CD4-positive, CD25-positive, alpha-beta regulatory T cell (primary cell): ENCODE data around the gene PIEZO2. TPM values are rescaled to one million over a fixed set of nuclear protein-coding genes. Genes with fewer than 3 reads are reported as not detected.

Experiments used
- ATAC-seq, 2 donors: fragments of 150-1000 bp; cut with Tn5 transposase; one replicate each; pipeline ENCODE4 v1.10.0; 2021; ENCODE audit warnings: low read depth in 2 of 2, moderate number of reproducible peaks in 2 of 2, moderate library complexity in 1 of 2
- DNase-seq, 3 donors: peaks; one replicate each; pipeline versions ENCODE4 v3.0.0 to v3.0.0-alpha.2; 2012 to 2022; ENCODE audit warnings: mixed read lengths in 1 of 3
- H3K27ac ChIP-seq: one replicate; pipeline ENCODE4 v1.7.0; 2013; ENCODE audit warnings: mild to moderate bottlenecking, low read length; ENCODE audit not compliant: insufficient read depth, poor library complexity, severe bottlenecking
- H3K27me3 ChIP-seq: one replicate; pipeline ENCODE4 v1.7.0; 2013; ENCODE audit warnings: low read length; ENCODE audit not compliant: control insufficient read depth, insufficient read depth
- H3K36me3 ChIP-seq: one replicate; pipeline ENCODE4 v1.7.0; 2013; ENCODE audit warnings: mild to moderate bottlenecking, low read length, moderate library complexity; ENCODE audit not compliant: control insufficient read depth, insufficient read depth
- H3K4me1 ChIP-seq: 2 replicates; pipeline ENCODE4 v1.7.0; 2013; ENCODE audit warnings: mild to moderate bottlenecking, low read length; ENCODE audit not compliant: insufficient read depth, control insufficient read depth, poor library complexity, severe bottlenecking
- H3K4me3 ChIP-seq: one replicate; pipeline ENCODE4 v1.7.0; 2013; ENCODE audit warnings: low read depth, mild to moderate bottlenecking, low read length, moderate library complexity
- H3K9me3 ChIP-seq, 2 experiments: 1 replicate in 1 of 2; 2 replicates in 1 of 2; pipeline ENCODE4 v1.7.0; 2013; ENCODE audit warnings: low read length in 2 of 2, mild to moderate bottlenecking in 1 of 2, moderate library complexity in 1 of 2; ENCODE audit not compliant: control insufficient read depth in 2 of 2
- H3K27ac Mint-ChIP-seq, 3 donors: one replicate each; pipeline ENCODE4 v1.8.0; 2020 to 2022; ENCODE audit warnings: mild to moderate bottlenecking in 3 of 3, mixed read lengths in 3 of 3, moderate library complexity in 2 of 3
- H3K27me3 Mint-ChIP-seq: one replicate; pipeline ENCODE4 v1.8.0; 2022; ENCODE audit warnings: mild to moderate bottlenecking, mixed read lengths
- H3K36me3 Mint-ChIP-seq: one replicate; pipeline ENCODE4 v1.8.0; 2020; ENCODE audit warnings: mixed read lengths
- H3K4me1 Mint-ChIP-seq, 4 donors: one replicate each; pipeline ENCODE4 v1.8.0; 2020 to 2022; ENCODE audit warnings: mixed read lengths in 4 of 4, mild to moderate bottlenecking in 1 of 4
- H3K4me3 Mint-ChIP-seq, 4 donors: one replicate each; pipeline ENCODE4 v1.8.0; 2020 to 2022; ENCODE audit warnings: mild to moderate bottlenecking in 4 of 4, mixed read lengths in 4 of 4, moderate library complexity in 3 of 4
- H3K9me3 Mint-ChIP-seq, 7 donors: one replicate each; pipeline ENCODE4 v1.8.0; 2020 to 2022; ENCODE audit warnings: mixed read lengths in 7 of 7, mild to moderate bottlenecking in 3 of 7, moderate library complexity in 2 of 7
- polyA plus RNA-seq, 4 donors: library from polyadenylated mRNA; unstranded; fragments of 300-500 nt; fragmentation: Illumina TruSeq; gene quantifications; one replicate each; pipeline ENCODE4 v1.2.3, GENCODE V29; 2021
- total RNA-seq: library from RNA; stranded (reverse); gene quantifications from one replicate; pipeline ENCODE4 v1.2.3, GENCODE V29; 2022

PIEZO2 gene
- total and polyA plus RNA-seq, 5 donors from 2014 or later = not detected

GRCh38 chr18:11108947-11109346 is 40.4 kb downstream of the PIEZO2 start:
- DNase-seq (no peak), ATAC-seq (no peak)
- no peaks in the 10 kb centered on the region for H3K4me1 Mint-ChIP-seq
- no peaks in the 10 kb centered on the region for H3K27me3 ChIP-seq
- H3K27me3 Mint-ChIP-seq = no peaks in the 10 kb centered on the region
- peaks cover 0 to 4% (median 0%) of the 10 kb centered on the region in 7 donors for H3K9me3 Mint-ChIP-seq
- no peaks in the 10 kb centered on the region for H3K36me3 Mint-ChIP-seq
- H3K4me3 ChIP-seq = no peak overlapping the region
- H3K9me3 ChIP-seq = no peaks in the 10 kb centered on the region
- H3K36me3 ChIP-seq = no peaks in the 10 kb centered on the region
- H3K4me3 Mint-ChIP-seq = no peak overlapping the region
- H3K4me1 ChIP-seq = no peaks in the 10 kb centered on the region
- H3K27ac ChIP-seq = no peak overlapping the region
- no peak overlapping the region for H3K27ac Mint-ChIP-seq

DNA sequence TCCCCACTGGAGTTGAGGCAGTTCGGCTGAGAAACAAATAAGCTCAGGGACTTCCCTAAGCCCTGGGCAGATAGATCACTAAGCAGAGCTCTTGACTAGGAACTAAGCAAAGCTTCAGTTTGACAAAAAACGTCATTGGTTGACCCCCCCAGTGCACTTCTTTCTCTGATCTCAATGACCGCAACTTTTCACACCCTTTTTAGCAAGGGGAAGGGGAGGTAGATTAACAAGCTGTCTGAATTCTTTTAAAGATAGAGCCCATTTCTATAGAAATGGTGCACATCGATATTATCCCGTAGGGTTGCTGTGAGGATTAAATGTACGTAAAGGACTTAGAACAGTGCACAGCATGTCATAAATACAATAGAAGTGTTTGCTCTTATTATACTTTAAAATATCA is 42.5 kb downstream of the PIEZO2 start:
- H3K27me3 Mint-ChIP-seq = no peaks in the 10 kb centered on the region
- no peaks in the 10 kb centered on the region for H3K27me3 ChIP-seq
- no peak overlapping the region for H3K4me3 ChIP-seq
- no peak overlapping the region for H3K27ac ChIP-seq
- no peaks in the 10 kb centered on the region for H3K36me3 Mint-ChIP-seq
- H3K36me3 ChIP-seq = no peaks in the 10 kb centered on the region
- H3K9me3 ChIP-seq = no peaks in the 10 kb centered on the region
- H3K4me1 Mint-ChIP-seq = no peaks in the 10 kb centered on the region
- no peak for ATAC-seq
- H3K4me1 ChIP-seq = no peaks in the 10 kb centered on the region
- no peak for DNase-seq
- H3K9me3 Mint-ChIP-seq = peaks cover 0 to 7% (median 0%) of the 10 kb centered on the region in 7 donors
- no peak overlapping the region for H3K4me3 Mint-ChIP-seq
- no peak overlapping the region for H3K27ac Mint-ChIP-seq

DNA sequence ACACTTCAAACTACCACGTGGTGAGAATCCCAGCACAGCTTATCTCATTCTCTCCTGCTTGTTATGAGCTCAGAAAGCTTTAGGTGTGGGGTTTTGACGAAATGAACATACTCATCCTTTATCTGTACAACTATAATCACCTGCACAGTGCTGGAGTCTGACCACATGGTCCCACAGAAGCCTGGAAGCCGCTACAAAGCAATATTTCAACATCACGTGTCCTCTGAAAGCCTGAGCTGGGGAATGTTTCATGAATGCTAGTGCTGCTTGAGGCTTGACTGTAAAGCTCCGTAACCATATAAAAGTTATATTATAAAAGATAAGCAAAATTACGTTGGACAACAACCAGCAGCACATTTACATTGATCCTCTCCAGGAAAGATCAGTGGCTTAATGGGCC is 43.9 kb downstream of the PIEZO2 start:
- no peaks in the 10 kb centered on the region for H3K9me3 ChIP-seq
- Mint-ChIP-seq H3K36me3 (no peaks in the 10 kb centered on the region), H3K27ac (no peak overlapping the region), H3K4me1 (no peaks in the 10 kb centered on the region), H3K4me3 (no peak overlapping the region), H3K27me3 (no peaks in the 10 kb centered on the region), H3K9me3 (peaks cover 0 to 7% (median 0%) of the 10 kb centered on the region in 7 donors)
- H3K4me1 ChIP-seq = no peaks in the 10 kb centered on the region
- H3K27ac ChIP-seq = no peak overlapping the region
- no peaks in the 10 kb centered on the region for H3K27me3 ChIP-seq
- no peaks in the 10 kb centered on the region for H3K36me3 ChIP-seq
- ATAC-seq (no peak), DNase-seq (no peak)
- H3K4me3 ChIP-seq = no peak overlapping the region

- Histone ChIP-seq H3K36me3 (no peaks in the 10 kb centered on the region), H3K4me3 (no peak overlapping the region), H3K27ac (no peak overlapping the region), H3K27me3 (no peaks in the 10 kb centered on the region), H3K4me1 (no peaks in the 10 kb centered on the region), H3K9me3 (no peaks in the 10 kb centered on the region)
- H3K36me3 Mint-ChIP-seq = no peaks in the 10 kb centered on the region
- no peak for DNase-seq
- H3K4me3 Mint-ChIP-seq = no peak overlapping the region
- H3K27me3 Mint-ChIP-seq = no peaks in the 10 kb centered on the region
- no peak overlapping the region for H3K27ac Mint-ChIP-seq
- no peaks in the 10 kb centered on the region for H3K4me1 Mint-ChIP-seq
- no peak for ATAC-seq
- peaks cover 0 to 4% (median 0%) of the 10 kb centered on the region in 7 donors for H3K9me3 Mint-ChIP-seq
Measured at GRCh38 chr18:11104307-11104706, 45.1 kb downstream of the PIEZO2 start.

DNA sequence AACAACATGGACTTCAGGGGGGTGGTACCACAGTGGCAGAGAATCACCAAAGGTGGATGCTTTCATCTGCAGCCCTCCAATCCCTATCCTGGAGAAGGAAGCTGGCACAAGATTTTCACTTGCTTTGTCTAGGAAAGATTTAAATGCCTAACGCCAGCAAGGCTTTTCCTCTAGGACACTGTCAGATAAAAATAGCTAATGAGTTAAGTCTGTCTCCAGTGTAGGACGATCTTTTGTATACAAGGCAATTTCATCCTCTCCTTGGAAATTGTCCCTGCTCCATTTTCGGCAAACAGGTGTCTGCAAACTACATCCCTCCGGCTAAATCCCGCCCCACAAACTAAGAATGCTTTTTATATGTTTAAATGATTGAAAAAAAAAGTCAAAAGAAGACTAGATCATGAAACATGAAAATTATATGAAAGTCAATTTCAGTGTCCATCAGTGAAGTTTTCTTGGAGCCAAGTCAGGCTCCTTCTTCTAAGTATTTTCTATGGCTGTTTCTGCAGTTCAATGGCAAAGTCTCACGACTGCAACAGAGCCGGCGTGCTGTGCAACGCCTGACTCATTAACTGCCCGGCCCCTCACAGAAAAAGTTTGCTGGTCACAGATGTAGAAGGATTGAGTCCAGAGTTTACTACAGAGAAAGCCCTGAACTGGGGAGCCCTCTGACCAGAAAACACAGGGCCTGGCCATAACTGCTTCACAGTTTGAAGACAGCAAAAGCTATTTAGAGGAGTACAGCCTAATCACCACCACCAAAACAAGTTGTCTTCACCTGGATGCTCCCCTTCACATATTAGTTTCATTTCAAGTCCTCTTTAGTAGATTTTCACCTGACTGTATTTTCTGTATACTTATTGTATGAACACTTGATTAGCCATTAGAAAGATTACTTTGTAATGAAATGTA is 52.3 kb downstream of the PIEZO2 start:
- no peak overlapping the region for H3K4me3 ChIP-seq
- H3K27me3 Mint-ChIP-seq = no peaks in the 10 kb centered on the region

GRCh38 chr18:11096411-11096810 is 53.0 kb downstream of the PIEZO2 start:
- no peaks in the 10 kb centered on the region for H3K27me3 Mint-ChIP-seq
- no peak for ATAC-seq
- Histone ChIP-seq H3K4me3 (no peak overlapping the region), H3K36me3 (no peaks in the 10 kb centered on the region), H3K27ac (no peak overlapping the region), H3K4me1 (no peaks in the 10 kb centered on the region), H3K27me3 (no peaks in the 10 kb centered on the region), H3K9me3 (no peaks in the 10 kb centered on the region)
- H3K27ac Mint-ChIP-seq = no peak overlapping the region
- DNase-seq = no peak
- H3K4me3 Mint-ChIP-seq = no peak overlapping the region
- peaks cover 0 to 2% (median 0%) of the 10 kb centered on the region in 7 donors for H3K9me3 Mint-ChIP-seq
- no peaks in the 10 kb centered on the region for H3K4me1 Mint-ChIP-seq
- H3K36me3 Mint-ChIP-seq = no peaks in the 10 kb centered on the region

More for the DNA sequence above, 52.3 kb downstream of the PIEZO2 start:
- H3K4me1 ChIP-seq = no peaks in the 10 kb centered on the region
- DNase-seq = no peak
- no peaks in the 10 kb centered on the region for H3K36me3 ChIP-seq
- Mint-ChIP-seq H3K9me3 (peaks cover 0 to 2% (median 0%) of the 10 kb centered on the region in 7 donors), H3K27ac (no peak overlapping the region), H3K4me3 (peak overlapping the region in 1 of 4 donors; percentile 61), H3K4me1 (no peaks in the 10 kb centered on the region), H3K36me3 (no peaks in the 10 kb centered on the region)
- ATAC-seq = no peak
- no peaks in the 10 kb centered on the region for H3K27me3 ChIP-seq
- H3K9me3 ChIP-seq = no peaks in the 10 kb centered on the region
- H3K27ac ChIP-seq = no peak overlapping the region

DNA sequence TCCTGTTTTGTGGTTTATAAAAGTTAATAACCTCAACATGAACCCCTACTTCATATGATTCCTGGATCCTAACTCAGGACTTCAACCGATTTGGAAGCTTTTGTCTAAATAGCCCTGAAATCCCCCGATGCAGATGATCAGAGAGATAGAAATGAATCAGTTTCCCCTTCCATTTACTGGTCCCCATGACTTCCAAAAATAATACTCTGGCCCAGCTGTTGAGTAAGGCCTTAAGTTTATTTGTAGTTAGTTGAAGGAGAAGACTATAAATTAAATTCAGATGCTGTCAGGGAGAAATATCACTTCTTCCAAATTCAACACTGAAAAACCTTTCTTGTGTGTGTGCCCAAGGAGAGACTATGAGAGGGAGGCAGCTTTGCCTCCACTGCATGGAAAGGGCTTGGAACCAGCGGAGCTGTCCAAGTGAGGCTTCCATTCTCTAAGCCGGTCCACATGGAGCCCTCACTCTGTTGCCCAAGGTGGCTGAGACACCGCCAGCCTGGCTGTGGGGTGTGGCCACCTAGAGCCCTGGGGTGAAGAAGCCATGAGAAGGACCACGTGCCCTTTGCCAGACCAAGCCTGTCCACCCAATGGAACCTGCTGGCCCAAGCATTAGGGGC is 53.6 kb downstream of the PIEZO2 start:
- Histone ChIP-seq H3K27me3 (no peaks in the 10 kb centered on the region), H3K36me3 (no peaks in the 10 kb centered on the region), H3K4me3 (no peak overlapping the region), H3K9me3 (no peaks in the 10 kb centered on the region), H3K27ac (no peak overlapping the region), H3K4me1 (no peaks in the 10 kb centered on the region)
- ATAC-seq = no peak
- DNase-seq = no peak
- Mint-ChIP-seq H3K27ac (no peak overlapping the region), H3K36me3 (no peaks in the 10 kb centered on the region), H3K4me3 (no peak overlapping the region), H3K4me1 (no peaks in the 10 kb centered on the region), H3K9me3 (peaks cover 0 to 2% (median 0%) of the 10 kb centered on the region in 7 donors), H3K27me3 (no peaks in the 10 kb centered on the region)
